Skeletal muscle cell (primary cell): Measurements from ENCODE around the gene RAET1G.
"Not testable (repeated sequence)": the region's sequence is repeated elsewhere in the genome, so short reads cannot be mapped to it uniquely, and the experiment has no call there.

Source experiments
- DNase-seq: peaks from one replicate; pipeline ENCODE4 v3.0.0-alpha.2; 2010; ENCODE audit warnings: low read depth
- H3K4me3 ChIP-seq: 2 replicates; pipeline ENCODE4 v1.5.1; 2011; ENCODE audit warnings: low read depth, mild to moderate bottlenecking, control low read depth, low read length, moderate library complexity

Gene RAET1G

GRCh38 chr6:149922642-149923326, at the start of gene RAET1G:
RAET1G (minus strand) TSS chr6:149923121; CDS start chr6:149923010, 111 bp downstream.
- peak within 1 kb of the TSS; percentile 56 for H3K4me3 ChIP-seq
- DNase-seq = peak; percentile 93

GRCh38 chr6:149969635-149970034, 46.7 kb upstream of the RAET1G start:
- no peak overlapping the region for H3K4me3 ChIP-seq
- DNase-seq = no peak

- H3K4me3 ChIP-seq, DNase-seq: not testable (repeated sequence)
Measured at GRCh38 chr6:149968909-149969308, 46.0 kb upstream of the RAET1G start.

GRCh38 chr6:149967999-149968398, 45.1 kb upstream of the RAET1G start:
- not testable (repeated sequence) for H3K4me3 ChIP-seq, DNase-seq

GRCh38 chr6:149967591-149967990, 44.7 kb upstream of the RAET1G start:
- DNase-seq = no peak
- H3K4me3 ChIP-seq = no peak overlapping the region

- not testable (repeated sequence) for DNase-seq, H3K4me3 ChIP-seq
Measured at GRCh38 chr6:149966319-149966718, 43.4 kb upstream of the RAET1G start.

GRCh38 chr6:149965194-149966020, 42.5 kb upstream of the RAET1G start:
- DNase-seq = no peak
- peak overlapping the region; percentile 62 for H3K4me3 ChIP-seq

- no peak for DNase-seq
- peak overlapping the region; percentile 62 for H3K4me3 ChIP-seq
Measured at GRCh38 chr6:149964308-149965193, 41.6 kb upstream of the RAET1G start.

GRCh38 chr6:149963462-149964307, 40.8 kb upstream of the RAET1G start, which contains the start of gene ULBP1:
ULBP1 (plus strand) TSS chr6:149963943; CDS start chr6:149964050, 107 bp downstream.
- peak; percentile 81 for DNase-seq
- H3K4me3 ChIP-seq = peak within 1 kb of the TSS; percentile 62

GRCh38 chr6:149963212-149963461, 40.2 kb upstream of the RAET1G start:
- peak overlapping the region; percentile 62 for H3K4me3 ChIP-seq
- no peak for DNase-seq

GRCh38 chr6:149962461-149963211, 39.7 kb upstream of the RAET1G start:
- H3K4me3 ChIP-seq = peak overlapping the region; percentile 62
- DNase-seq = no peak

- no peak for DNase-seq
Measured at GRCh38 chr6:149961728-149962425, 39.0 kb upstream of the RAET1G start.

GRCh38 chr6:149960488-149960887, 37.6 kb upstream of the RAET1G start:
- H3K4me3 ChIP-seq = no peak overlapping the region
- no peak for DNase-seq

More at GRCh38 chr6:149961728-149962425, 39.0 kb upstream of the RAET1G start:
- H3K4me3 ChIP-seq = no peak overlapping the region

- not testable (repeated sequence) for H3K4me3 ChIP-seq, DNase-seq
Measured at GRCh38 chr6:149959806-149960205, 36.9 kb upstream of the RAET1G start.

GRCh38 chr6:149958124-149958523, 35.2 kb upstream of the RAET1G start:
- not testable (repeated sequence) for H3K4me3 ChIP-seq, DNase-seq

- H3K4me3 ChIP-seq, DNase-seq: not testable (repeated sequence)
Measured at GRCh38 chr6:149955654-149956317, 32.9 kb upstream of the RAET1G start.

GRCh38 chr6:149954984-149955653, 32.2 kb upstream of the RAET1G start:
- H3K4me3 ChIP-seq, DNase-seq: not testable (repeated sequence)
